K562 (cell line): ENCODE results near the gene CAMK2A. TPM values are rescaled to one million over a fixed set of nuclear protein-coding genes. Genes with fewer than 3 reads are reported as not detected.

Experiments used
- ASH1L ChIP-seq: fragments of 450-650 bp; IDR thresholded peaks from 2 replicates; pipeline ENCODE4 v1.6.1; 2018; ENCODE audit warnings: borderline replicate concordance, mild to moderate bottlenecking, low read depth; ENCODE audit not compliant: partially characterized antibody
- CBFA2T3 ChIP-seq: fragments of 450-650 bp; IDR thresholded peaks from 2 replicates; pipeline ENCODE4 v1.6.1; 2017
- NFRKB ChIP-seq: fragments of 450-650 bp; IDR thresholded peaks from 2 replicates; pipeline ENCODE4 v1.6.1; 2016; ENCODE audit warnings: low read depth
- RAD21 ChIP-seq, 2 experiments: fragments of 250-450 bp in 1 of 2; fragments of 450-650 bp in 1 of 2; sonication (Bioruptor Pico) in 1 of 2; formaldehyde crosslinking in 1 of 2; IDR thresholded peaks in 1 of 2; conservative IDR thresholded peaks in 1 of 2; 2 replicates each; pipeline versions ENCODE4 v1.4.0 to v1.8.0; 2020 to 2022; ENCODE audit warnings: mild to moderate bottlenecking in 2 of 2, moderate library complexity in 1 of 2
- polyA plus RNA-seq, 8 experiments: library from polyadenylated mRNA; depleted of rRNA in 4 of 8; stranded (reverse) in 5 of 8; unstranded in 3 of 8; fragments of >200 nt; fragmentation: Nextera tagmentation in 2 of 8; fragmentation: Illumina TruSeq in 1 of 8; extraction: Ambion mirVana in 2 of 8; extraction: Trizol in 1 of 8; gene quantifications; 2 replicates each; pipeline versions ENCODE4 v1.2.1 to v1.2.3, GENCODE V29; 2011 to 2014; ENCODE audit warnings: inconsistent platforms in 1 of 8, missing spikeins in 1 of 8
- total RNA-seq, 7 experiments: library from RNA; depleted of rRNA in 6 of 7; stranded (reverse); fragments of >200 nt in 6 of 7; fragmentation: Illumina TruSeq in 2 of 7; extraction: Trizol in 2 of 7; gene quantifications; 2 replicates each; pipeline versions ENCODE4 v1.2.1 to v1.2.3, GENCODE V29; 2011 to 2021; ENCODE audit warnings: low replicate concordance in 1 of 7
- TF ChIP-seq, protein P1 (sequence below): sonication (generic); formaldehyde crosslinking; IDR thresholded peaks from 2 replicates; pipeline ENCODE4 v1.8.1; 2023; ENCODE audit warnings: mild to moderate bottlenecking, missing genetic modification reagents, moderate library complexity
- TF ChIP-seq, protein P2 (sequence below): fragments of 450-650 bp; IDR thresholded peaks from 2 replicates; pipeline ENCODE4 v1.6.1; 2016; ENCODE audit warnings: mild to moderate bottlenecking
- TF ChIP-seq, protein P3 (sequence below): fragments of 250-450 bp; sonication (Bioruptor Pico); IDR thresholded peaks from 2 replicates; pipeline ENCODE4 v1.4.0; 2020; ENCODE audit warnings: mild to moderate bottlenecking, moderate library complexity
- TF ChIP-seq, protein P4 (sequence below), 3 experiments: IDR thresholded peaks in 2 of 3; conservative IDR thresholded peaks in 1 of 3; 2 replicates each; pipeline ENCODE4 v1.5.1; 2011 to 2012; ENCODE audit warnings: low read length in 3 of 3, mild to moderate bottlenecking in 3 of 3, control low read depth in 2 of 3, improper control_type of control experiment in 1 of 3, inconsistent platforms in 1 of 3, low read depth in 1 of 3, mixed read lengths in 1 of 3, moderate library complexity in 1 of 3; ENCODE audit not compliant: insufficient read depth in 2 of 3

CAMK2A gene
- total and polyA plus RNA-seq, 9 of the 15 experiments (the other 6 are each of a cell fraction or from before 2014, with no cell fraction given) = 0.01 to 0.18 (median 0.04) TPM; not detected in 6

DNA sequence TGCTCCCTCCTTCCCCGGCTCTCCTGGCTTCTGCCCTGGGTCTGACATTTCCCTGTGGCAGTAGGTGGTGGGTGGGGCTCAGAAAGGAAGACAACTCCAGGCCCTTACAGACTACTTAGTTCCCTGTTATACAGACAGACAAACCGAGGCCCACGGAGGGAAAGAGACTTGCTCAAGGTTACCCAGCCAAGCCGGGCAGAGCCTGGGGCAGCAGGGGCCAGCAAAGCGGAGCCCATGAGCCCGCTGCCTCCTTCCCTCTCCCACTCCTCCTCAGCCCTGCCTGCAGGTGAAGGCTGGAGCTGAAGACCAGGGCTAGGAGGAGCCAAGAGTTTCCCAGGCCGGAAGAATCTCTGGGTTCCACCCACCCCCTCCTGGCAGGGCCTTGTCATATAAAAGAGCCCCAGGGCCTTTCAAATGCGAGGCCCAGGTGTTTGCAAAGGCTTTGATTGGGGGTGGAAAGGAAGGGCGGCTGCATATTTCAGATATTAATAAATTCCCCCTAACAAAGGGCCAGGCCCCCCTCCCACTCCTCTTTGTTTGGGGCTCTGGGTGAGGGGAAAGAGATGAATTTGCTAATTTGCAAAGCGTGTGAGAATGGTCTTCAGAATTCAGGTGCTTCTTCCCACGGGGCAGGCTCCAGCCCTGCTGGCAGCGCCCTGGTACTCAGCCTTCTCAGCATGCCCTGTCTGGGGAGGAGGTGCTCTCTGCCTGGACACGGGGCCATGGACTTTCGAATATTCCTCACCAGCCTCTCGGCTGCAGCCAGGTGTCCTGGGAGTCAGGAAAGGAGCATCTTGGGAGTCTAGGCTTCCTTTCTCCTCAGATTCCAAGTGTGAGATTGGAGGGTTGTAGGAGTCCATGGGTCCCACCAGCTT lies 78.2 kb downstream of the CAMK2A start (continued):
- TF ChIP-seq, protein P1, sequence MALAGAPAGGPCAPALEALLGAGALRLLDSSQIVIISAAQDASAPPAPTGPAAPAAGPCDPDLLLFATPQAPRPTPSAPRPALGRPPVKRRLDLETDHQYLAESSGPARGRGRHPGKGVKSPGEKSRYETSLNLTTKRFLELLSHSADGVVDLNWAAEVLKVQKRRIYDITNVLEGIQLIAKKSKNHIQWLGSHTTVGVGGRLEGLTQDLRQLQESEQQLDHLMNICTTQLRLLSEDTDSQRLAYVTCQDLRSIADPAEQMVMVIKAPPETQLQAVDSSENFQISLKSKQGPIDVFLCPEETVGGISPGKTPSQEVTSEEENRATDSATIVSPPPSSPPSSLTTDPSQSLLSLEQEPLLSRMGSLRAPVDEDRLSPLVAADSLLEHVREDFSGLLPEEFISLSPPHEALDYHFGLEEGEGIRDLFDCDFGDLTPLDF (CRISPR knock-in tag) = no peak
- TF ChIP-seq, protein P2, sequence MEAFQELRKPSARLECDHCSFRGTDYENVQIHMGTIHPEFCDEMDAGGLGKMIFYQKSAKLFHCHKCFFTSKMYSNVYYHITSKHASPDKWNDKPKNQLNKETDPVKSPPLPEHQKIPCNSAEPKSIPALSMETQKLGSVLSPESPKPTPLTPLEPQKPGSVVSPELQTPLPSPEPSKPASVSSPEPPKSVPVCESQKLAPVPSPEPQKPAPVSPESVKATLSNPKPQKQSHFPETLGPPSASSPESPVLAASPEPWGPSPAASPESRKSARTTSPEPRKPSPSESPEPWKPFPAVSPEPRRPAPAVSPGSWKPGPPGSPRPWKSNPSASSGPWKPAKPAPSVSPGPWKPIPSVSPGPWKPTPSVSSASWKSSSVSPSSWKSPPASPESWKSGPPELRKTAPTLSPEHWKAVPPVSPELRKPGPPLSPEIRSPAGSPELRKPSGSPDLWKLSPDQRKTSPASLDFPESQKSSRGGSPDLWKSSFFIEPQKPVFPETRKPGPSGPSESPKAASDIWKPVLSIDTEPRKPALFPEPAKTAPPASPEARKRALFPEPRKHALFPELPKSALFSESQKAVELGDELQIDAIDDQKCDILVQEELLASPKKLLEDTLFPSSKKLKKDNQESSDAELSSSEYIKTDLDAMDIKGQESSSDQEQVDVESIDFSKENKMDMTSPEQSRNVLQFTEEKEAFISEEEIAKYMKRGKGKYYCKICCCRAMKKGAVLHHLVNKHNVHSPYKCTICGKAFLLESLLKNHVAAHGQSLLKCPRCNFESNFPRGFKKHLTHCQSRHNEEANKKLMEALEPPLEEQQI = no peak
- TF ChIP-seq, protein P3, sequence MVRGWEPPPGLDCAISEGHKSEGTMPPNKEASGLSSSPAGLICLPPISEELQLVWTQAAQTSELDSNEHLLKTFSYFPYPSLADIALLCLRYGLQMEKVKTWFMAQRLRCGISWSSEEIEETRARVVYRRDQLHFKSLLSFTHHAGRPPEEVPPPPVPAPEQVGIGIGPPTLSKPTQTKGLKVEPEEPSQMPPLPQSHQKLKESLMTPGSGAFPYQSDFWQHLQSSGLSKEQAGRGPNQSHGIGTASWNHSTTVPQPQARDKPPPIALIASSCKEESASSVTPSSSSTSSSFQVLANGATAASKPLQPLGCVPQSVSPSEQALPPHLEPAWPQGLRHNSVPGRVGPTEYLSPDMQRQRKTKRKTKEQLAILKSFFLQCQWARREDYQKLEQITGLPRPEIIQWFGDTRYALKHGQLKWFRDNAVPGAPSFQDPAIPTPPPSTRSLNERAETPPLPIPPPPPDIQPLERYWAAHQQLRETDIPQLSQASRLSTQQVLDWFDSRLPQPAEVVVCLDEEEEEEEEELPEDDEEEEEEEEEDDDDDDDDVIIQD (CRISPR knock-in tag) = no peak
- TF ChIP-seq CBFA2T3 (no peak), RAD21 (CRISPR knock-in tag; conservative IDR thresholded peaks at IDR 0.05 in 1 of 2, IDR thresholded peaks at IDR 0.05 in 1 of 2) (0 out of 4 replicates have a peak, but pooled peaks of 1 of the 2 experiments have one; percentile 6), NFRKB (no peak), ASH1L (no peak)
- TF ChIP-seq, protein P4, sequence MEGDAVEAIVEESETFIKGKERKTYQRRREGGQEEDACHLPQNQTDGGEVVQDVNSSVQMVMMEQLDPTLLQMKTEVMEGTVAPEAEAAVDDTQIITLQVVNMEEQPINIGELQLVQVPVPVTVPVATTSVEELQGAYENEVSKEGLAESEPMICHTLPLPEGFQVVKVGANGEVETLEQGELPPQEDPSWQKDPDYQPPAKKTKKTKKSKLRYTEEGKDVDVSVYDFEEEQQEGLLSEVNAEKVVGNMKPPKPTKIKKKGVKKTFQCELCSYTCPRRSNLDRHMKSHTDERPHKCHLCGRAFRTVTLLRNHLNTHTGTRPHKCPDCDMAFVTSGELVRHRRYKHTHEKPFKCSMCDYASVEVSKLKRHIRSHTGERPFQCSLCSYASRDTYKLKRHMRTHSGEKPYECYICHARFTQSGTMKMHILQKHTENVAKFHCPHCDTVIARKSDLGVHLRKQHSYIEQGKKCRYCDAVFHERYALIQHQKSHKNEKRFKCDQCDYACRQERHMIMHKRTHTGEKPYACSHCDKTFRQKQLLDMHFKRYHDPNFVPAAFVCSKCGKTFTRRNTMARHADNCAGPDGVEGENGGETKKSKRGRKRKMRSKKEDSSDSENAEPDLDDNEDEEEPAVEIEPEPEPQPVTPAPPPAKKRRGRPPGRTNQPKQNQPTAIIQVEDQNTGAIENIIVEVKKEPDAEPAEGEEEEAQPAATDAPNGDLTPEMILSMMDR (IDR thresholded peaks at IDR 0.05 in 2 of 3, conservative IDR thresholded peaks at IDR 0.05 in 1 of 3; ENCODE audit: insufficient read depth in 2 of 3, low read depth in 1 of 3, low read length in 3 of 3) = peak in 2 of 3 experiments; percentile 12 to 21; a peak in 1 of 6 replicates
